PC-9 (cell line): ENCODE data around the gene STK32B. TPM values are rescaled to one million over a fixed set of nuclear protein-coding genes. Genes with fewer than 3 reads are reported as not detected.

Experiments
- BruUV-seq: library from RNA; stranded (reverse); fragments of 400-500 nt; replicated peaks from 2 replicates; lab custom pipeline; 2021; lab: Mats Ljungman, UMichigan
- CTCF ChIA-PET: fragments of 300-600 bp; sonication (Branson Sonifier 250); formaldehyde crosslinking; loops from one replicate; lab custom pipeline; 2022; ENCODE audit warnings: antibody characterized with exemption; lab: Charles Lee
- POLR2A ChIA-PET: fragments of 300-600 bp; sonication (Branson Sonifier 250); formaldehyde crosslinking; loops from one replicate; lab custom pipeline; 2022; ENCODE audit warnings: antibody characterized with exemption; ENCODE audit not compliant: unreplicated experiment; lab: Charles Lee
- DNase-seq, 2 experiments: peaks; one replicate each; pipeline versions ENCODE4 v3.0.0 to v3.0.0-alpha.2; 2015 to 2022; ENCODE audit warnings: mixed read lengths in 1 of 2
- H2AFZ ChIP-seq: fragments of 200-600 bp; sonication (generic); 2 replicates; pipeline ENCODE4 v1.8.1; 2017; ENCODE audit warnings: antibody characterized with exemption
- H3F3A ChIP-seq: fragments of 200-600 bp; sonication (generic); 2 replicates; pipeline ENCODE4 v1.8.1; 2017; ENCODE audit warnings: antibody characterized with exemption, mild to moderate bottlenecking, low read depth; ENCODE audit not compliant: insufficient read depth
- H3K27ac ChIP-seq: fragments of 200-600 bp; sonication (generic); 2 replicates; pipeline ENCODE4 v1.6.1; 2016; ENCODE audit warnings: mixed run types
- H3K27me3 ChIP-seq: fragments of 200-600 bp; sonication (generic); 2 replicates; pipeline ENCODE4 v1.6.1; 2016; ENCODE audit warnings: low read depth, mixed run types; ENCODE audit not compliant: insufficient read depth
- H3K36me3 ChIP-seq: fragments of 200-600 bp; sonication (generic); 2 replicates; pipeline ENCODE4 v1.6.1; 2016; ENCODE audit warnings: low read depth, mixed run types
- H3K4me1 ChIP-seq: fragments of 200-600 bp; sonication (generic); replicated peaks from 2 replicates; pipeline ENCODE4 v1.6.1; 2016; ENCODE audit warnings: mixed run types; ENCODE audit not compliant: insufficient read depth
- H3K4me2 ChIP-seq: fragments of 200-600 bp; sonication (generic); 2 replicates; pipeline ENCODE4 v1.6.1; 2017; ENCODE audit warnings: mixed run types
- H3K4me3 ChIP-seq: fragments of 200-600 bp; sonication (generic); 2 replicates; pipeline ENCODE4 v1.6.1; 2016; ENCODE audit warnings: mixed run types
- H3K79me2 ChIP-seq: fragments of 200-600 bp; sonication (generic); 2 replicates; pipeline ENCODE4 v1.6.1; 2017; ENCODE audit warnings: low read depth, mixed run types
- H3K9me2 ChIP-seq: fragments of 200-600 bp; sonication (generic); 2 replicates; pipeline ENCODE4 v1.8.1; 2017; ENCODE audit warnings: mild to moderate bottlenecking; ENCODE audit not compliant: insufficient read depth
- H3K9me3 ChIP-seq: fragments of 200-600 bp; sonication (generic); 2 replicates; pipeline ENCODE4 v1.8.1; 2016; ENCODE audit warnings: low read depth; ENCODE audit not compliant: insufficient read depth
- H4K20me1 ChIP-seq: fragments of 200-600 bp; sonication (generic); 2 replicates; pipeline ENCODE4 v1.8.1; 2017; ENCODE audit not compliant: insufficient read depth
- EZH2 ChIP-seq: fragments of 200-600 bp; sonication (generic); IDR thresholded peaks from 2 replicates; pipeline ENCODE4 v1.8.0; 2017; ENCODE audit warnings: antibody characterized with exemption, low read depth
- intact Hi-C: fragments of 100-400 bp; cut with micrococcal nuclease; formaldehyde crosslinking; loops from one replicate; pipeline ENCODE4 v1.10.0; 2022; ENCODE audit not compliant: unreplicated experiment
- total RNA-seq: library from RNA; stranded (reverse); gene quantifications from 2 replicates; pipeline ENCODE4 v1.2.3, GENCODE V29; 2021
- TF ChIP-seq, protein P1 (sequence below): fragments of 200-600 bp; sonication (generic); conservative IDR thresholded peaks from 2 replicates; pipeline ENCODE4 v1.6.1; 2017; ENCODE audit warnings: mixed run types, antibody characterized with exemption, mild to moderate bottlenecking, moderate library complexity

Gene STK32B
- total RNA-seq, 1 experiment from 2014 or later, result not detected

DNA sequence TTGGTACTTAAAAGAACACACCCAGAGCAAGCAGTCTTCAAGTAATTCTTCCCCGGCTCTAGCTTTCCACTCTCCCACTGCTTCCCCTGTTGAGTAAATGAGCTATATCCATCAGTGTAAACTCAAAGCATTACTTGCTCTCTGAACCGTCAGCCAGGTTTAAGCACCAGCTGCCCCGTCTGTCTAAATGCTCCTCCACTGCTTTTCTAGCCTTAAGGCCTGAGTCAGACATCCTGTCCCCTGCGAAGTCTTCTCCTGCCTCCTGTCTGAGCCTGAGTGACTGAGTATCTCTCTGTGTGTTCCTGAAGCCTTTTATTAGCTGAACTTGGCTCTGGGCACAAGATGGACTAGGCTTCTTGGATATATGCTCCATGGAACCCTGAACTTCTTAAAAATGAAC is 205.1 kb downstream of the STK32B start:
- Histone ChIP-seq H4K20me1 (no peaks in the 10 kb centered on the region), H3K4me1 (no peaks in the 10 kb centered on the region), H3K27me3 (0 out of 2 replicates have a peak, but pooled peaks cover 8% of the 10 kb centered on the region), H3K4me3 (no peak overlapping the region), H2AFZ (no peak overlapping the region), H3F3A (no peaks in the 10 kb centered on the region), H3K27ac (no peak overlapping the region), H3K9me3 (no peaks in the 10 kb centered on the region), H3K4me2 (no peak overlapping the region), H3K79me2 (no peaks in the 10 kb centered on the region), H3K36me3 (no peaks in the 10 kb centered on the region), H3K9me2 (no peaks in the 10 kb centered on the region)
- intact Hi-C loops, result no loop called here
- DNase-seq, result no peak
- BruUV-seq, result no TSS peak
- POLR2A ChIA-PET, result no interaction called here
- TF ChIP-seq EZH2, result no peak
- TF ChIP-seq, protein P1, sequence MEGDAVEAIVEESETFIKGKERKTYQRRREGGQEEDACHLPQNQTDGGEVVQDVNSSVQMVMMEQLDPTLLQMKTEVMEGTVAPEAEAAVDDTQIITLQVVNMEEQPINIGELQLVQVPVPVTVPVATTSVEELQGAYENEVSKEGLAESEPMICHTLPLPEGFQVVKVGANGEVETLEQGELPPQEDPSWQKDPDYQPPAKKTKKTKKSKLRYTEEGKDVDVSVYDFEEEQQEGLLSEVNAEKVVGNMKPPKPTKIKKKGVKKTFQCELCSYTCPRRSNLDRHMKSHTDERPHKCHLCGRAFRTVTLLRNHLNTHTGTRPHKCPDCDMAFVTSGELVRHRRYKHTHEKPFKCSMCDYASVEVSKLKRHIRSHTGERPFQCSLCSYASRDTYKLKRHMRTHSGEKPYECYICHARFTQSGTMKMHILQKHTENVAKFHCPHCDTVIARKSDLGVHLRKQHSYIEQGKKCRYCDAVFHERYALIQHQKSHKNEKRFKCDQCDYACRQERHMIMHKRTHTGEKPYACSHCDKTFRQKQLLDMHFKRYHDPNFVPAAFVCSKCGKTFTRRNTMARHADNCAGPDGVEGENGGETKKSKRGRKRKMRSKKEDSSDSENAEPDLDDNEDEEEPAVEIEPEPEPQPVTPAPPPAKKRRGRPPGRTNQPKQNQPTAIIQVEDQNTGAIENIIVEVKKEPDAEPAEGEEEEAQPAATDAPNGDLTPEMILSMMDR, result no peak
- CTCF ChIA-PET, result no interaction called here

DNA sequence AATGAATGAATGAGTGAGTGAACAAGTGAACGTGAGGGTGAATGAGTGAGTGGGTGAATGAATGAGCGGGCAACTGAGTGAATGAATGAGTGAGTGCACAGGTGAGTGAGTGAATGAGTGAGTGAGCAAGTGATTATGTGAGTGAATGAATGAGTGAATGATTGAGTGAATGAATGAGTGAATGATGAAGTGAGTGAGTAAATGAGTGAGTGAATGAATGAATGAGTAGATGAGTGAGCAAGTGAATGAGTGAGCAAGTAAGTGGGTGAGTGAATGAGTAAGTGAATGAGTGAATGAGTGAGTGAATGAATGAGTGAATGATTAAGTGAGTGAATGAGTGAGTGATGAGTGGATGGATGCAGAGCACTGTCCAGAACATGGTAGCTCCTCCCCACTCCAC is 205.8 kb downstream of the STK32B start:
- no peaks in the 10 kb centered on the region for H3K79me2 ChIP-seq
- no peak overlapping the region for H2AFZ ChIP-seq
- H3K4me2 ChIP-seq, result no peak overlapping the region
- no peaks in the 10 kb centered on the region for H4K20me1 ChIP-seq
- no peaks in the 10 kb centered on the region for H3K36me3 ChIP-seq
- POLR2A ChIA-PET, result no interaction called here
- H3K27me3 ChIP-seq, result 0 out of 2 replicates have a peak, but pooled peaks cover 5% of the 10 kb centered on the region
- no peak for DNase-seq
- H3K4me3 ChIP-seq, result no peak overlapping the region
- H3K9me2 ChIP-seq, result no peaks in the 10 kb centered on the region
- intact Hi-C loops, result no loop called here
- TF ChIP-seq, protein P1, result no peak
- no peak for TF ChIP-seq EZH2
- H3K27ac ChIP-seq, result no peak overlapping the region
- no TSS peak for BruUV-seq
- no peaks in the 10 kb centered on the region for H3K9me3 ChIP-seq
- no peaks in the 10 kb centered on the region for H3F3A ChIP-seq
- H3K4me1 ChIP-seq, result no peaks in the 10 kb centered on the region
- CTCF ChIA-PET, result no interaction called here

DNA sequence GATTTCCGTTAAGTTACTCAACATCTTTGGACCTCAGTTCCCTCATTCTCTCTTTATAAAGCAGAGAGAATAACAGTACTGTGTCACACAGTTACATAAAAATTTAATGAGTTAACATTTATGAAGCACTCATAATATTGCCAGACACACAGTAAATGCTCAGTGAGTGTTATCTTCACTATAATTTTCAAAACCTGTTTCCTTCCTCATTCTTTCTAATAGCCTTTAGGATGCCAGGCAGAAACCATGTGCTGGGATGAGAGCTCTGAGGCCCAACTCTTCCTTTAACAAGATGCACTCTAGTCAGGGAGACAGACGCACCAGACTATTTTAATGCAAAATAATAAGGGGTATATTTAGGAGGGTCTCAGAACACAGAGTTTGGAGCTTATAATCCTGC is 208.2 kb downstream of the STK32B start:
- intact Hi-C loops, result no loop called here
- no peaks in the 10 kb centered on the region for H3K36me3 ChIP-seq

More for the DNA sequence above, 208.2 kb downstream of the STK32B start:
- no peak for TF ChIP-seq EZH2
- TF ChIP-seq, protein P1, result no peak
- H3K9me3 ChIP-seq, result no peaks in the 10 kb centered on the region
- no peaks in the 10 kb centered on the region for H3K4me1 ChIP-seq
- H3K27ac ChIP-seq, result no peak overlapping the region
- peaks cover 9% of the 10 kb centered on the region; the same call in 1 of the 2 replicates for H3K27me3 ChIP-seq
- H3K4me2 ChIP-seq, result no peak overlapping the region
- H3K4me3 ChIP-seq, result no peak overlapping the region
- H4K20me1 ChIP-seq, result no peaks in the 10 kb centered on the region
- no peak for DNase-seq
- BruUV-seq, result no TSS peak
- no peaks in the 10 kb centered on the region for H3K79me2 ChIP-seq
- no peaks in the 10 kb centered on the region for H3K9me2 ChIP-seq
- H2AFZ ChIP-seq, result no peak overlapping the region
- H3F3A ChIP-seq, result no peaks in the 10 kb centered on the region
- ChIA-PET CTCF (no interaction called here), POLR2A (no interaction called here)
